Mucosa of descending colon (tissue), 3 donors: ENCODE data around the gene KCNAB2. TPM values are rescaled to one million over a fixed set of nuclear protein-coding genes. Genes with fewer than 3 reads are reported as not detected.

Experiments used
- ATAC-seq: fragments of 200-7000 bp; cut with Tn5 transposase; one replicate; pipeline ENCODE4 v1.9.1; 2020; ENCODE audit warnings: mild to moderate bottlenecking, moderate library complexity
- DNase-seq, 3 donors: peaks; one replicate each; pipeline ENCODE4 v3.0.0-alpha.2; 2020
- H3K36me3 ChIP-seq: fragments of 200-600 bp; one replicate; pipeline ENCODE4 v1.8.0; 2021; ENCODE audit warnings: low read depth, mild to moderate bottlenecking
- H3K4me1 ChIP-seq: fragments of 200-600 bp; one replicate; pipeline ENCODE4 v1.8.0; 2021; ENCODE audit warnings: low read depth, mild to moderate bottlenecking
- H3K4me3 ChIP-seq: fragments of 200-600 bp; one replicate; pipeline ENCODE4 v1.8.0; 2021; ENCODE audit warnings: mild to moderate bottlenecking
- H3K9me3 ChIP-seq: fragments of 200-600 bp; one replicate; pipeline ENCODE4 v1.8.0; 2021; ENCODE audit warnings: mild to moderate bottlenecking
- CTCF ChIP-seq: fragments of 200-600 bp; IDR thresholded peaks from one replicate; pipeline ENCODE4 v1.8.0; 2022; ENCODE audit warnings: antibody characterized with exemption, mild to moderate bottlenecking
- intact Hi-C, 2 donors: fragments of 100-400 bp; cut with DNase I in 1 of 2; cut with micrococcal nuclease in 1 of 2; formaldehyde crosslinking; loops; one replicate each; pipeline versions ENCODE4 v1.11.0 to v1.11.1; 2022; cut with DNase I, micrococcal nuclease
- total RNA-seq, 3 donors: library from RNA; stranded (reverse); fragmentation: NEBNext Ultra II Directional in 2 of 3; extraction: Animal tissue kit (Norgen Biotek cat#: 25700) in 2 of 3; gene quantifications; one replicate each; pipeline versions ENCODE4 v1.2.1 to v1.2.4, GENCODE V29; 2021 to 2023
- donor health status: DM: no; HTN: no; CAD: no; lungs with moderate emphysema.
- donor health status: DM: no; HTN: no; CAD: no.
- donor health status: DM: no; HTN: yes; CAD: no.

The KCNAB2 gene
- total RNA-seq, 3 donors from 2014 or later = 6.9 to 15.7 (median 11.8) TPM

- H3K9me3 ChIP-seq = no peaks in the 10 kb centered on the region
- intact Hi-C loops = no loop called here
- no peaks in the 10 kb centered on the region for H3K4me1 ChIP-seq
- no peak for TF ChIP-seq CTCF
- no peak overlapping the region for H3K4me3 ChIP-seq
- no peaks in the 10 kb centered on the region for H3K36me3 ChIP-seq
- ATAC-seq (no peak), DNase-seq (peak in 1 of 3 donors; percentile 38)
These were observed 55.4 kb downstream of the KCNAB2 start for GRCh38 chr1:6100861-6101783.

- no peak overlapping the region for H3K4me3 ChIP-seq
- H3K4me1 ChIP-seq = no peaks in the 10 kb centered on the region
- no peaks in the 10 kb centered on the region for H3K36me3 ChIP-seq
- intact Hi-C loops = no loop called here
- H3K9me3 ChIP-seq = no peaks in the 10 kb centered on the region
- no peak for TF ChIP-seq CTCF
- DNase-seq (peak in 1 of 3 donors; percentile 42), ATAC-seq (no peak)
These were observed 56.3 kb downstream of the KCNAB2 start for GRCh38 chr1:6101826-6102531.

GRCh38 chr1:6102532-6102845 lies 56.8 kb downstream of the KCNAB2 start:
- H3K9me3 ChIP-seq = no peaks in the 10 kb centered on the region
- DNase-seq = no peak
- ATAC-seq = no peak
- intact Hi-C loops = no loop called here
- TF ChIP-seq CTCF = no peak
- H3K36me3 ChIP-seq = no peaks in the 10 kb centered on the region
- H3K4me3 ChIP-seq = no peak overlapping the region
- H3K4me1 ChIP-seq = no peaks in the 10 kb centered on the region

GRCh38 chr1:6103111-6103853 lies 57.6 kb downstream of the KCNAB2 start:
- Histone ChIP-seq H3K4me3 (no peak overlapping the region), H3K9me3 (no peaks in the 10 kb centered on the region), H3K4me1 (no peaks in the 10 kb centered on the region), H3K36me3 (no peaks in the 10 kb centered on the region)
- TF ChIP-seq CTCF = no peak
- ATAC-seq (no peak), DNase-seq (peak in 1 of 3 donors; percentile 41)
- intact Hi-C loops = no loop called here

- Histone ChIP-seq H3K36me3 (no peaks in the 10 kb centered on the region), H3K9me3 (no peaks in the 10 kb centered on the region), H3K4me1 (no peaks in the 10 kb centered on the region), H3K4me3 (no peak overlapping the region)
- DNase-seq (peak in 1 of 3 donors; percentile 30), ATAC-seq (no peak)
- no peak for TF ChIP-seq CTCF
- intact Hi-C loops = no loop called here
These were observed 58.3 kb downstream of the KCNAB2 start for GRCh38 chr1:6103854-6104530.
